ENCODE data around the gene INO80.
"Not testable (repeated sequence)": the region's sequence is repeated elsewhere in the genome, so short reads cannot be mapped to it uniquely, and the experiment has no call there.

The INO80 gene

GRCh38 chr15:41121951-41122350 lies 5.9 kb upstream of the INO80 start:
- no peak for DNase-seq

GRCh38 chr15:41116962-41117252 lies 827 bp upstream of the INO80 start:
- DNase-seq, result no peak

DNA sequence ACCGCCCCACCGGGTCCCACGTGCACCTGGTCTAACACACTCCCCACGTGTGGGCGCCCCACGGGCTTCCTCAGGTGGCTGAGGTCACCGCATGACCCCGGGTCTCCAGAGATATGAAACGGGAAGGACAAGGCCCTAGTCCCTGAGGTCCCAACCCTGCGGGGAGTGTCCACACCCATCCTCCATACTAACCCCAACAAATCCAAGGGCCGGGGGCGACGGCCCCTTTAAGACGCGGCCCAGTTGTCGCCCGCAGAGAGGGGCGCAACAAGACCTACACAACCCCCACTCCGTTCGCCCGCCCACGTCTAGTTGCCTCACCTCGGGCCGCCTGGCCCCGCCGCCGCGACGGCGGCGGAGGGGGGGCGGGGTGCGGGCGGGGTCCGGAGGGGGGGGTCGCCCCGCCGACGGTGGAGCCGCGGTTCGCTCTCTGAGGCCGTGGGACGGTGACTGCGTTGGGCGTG lies 396 bp downstream of the INO80 start:
- no peak for DNase-seq

DNA sequence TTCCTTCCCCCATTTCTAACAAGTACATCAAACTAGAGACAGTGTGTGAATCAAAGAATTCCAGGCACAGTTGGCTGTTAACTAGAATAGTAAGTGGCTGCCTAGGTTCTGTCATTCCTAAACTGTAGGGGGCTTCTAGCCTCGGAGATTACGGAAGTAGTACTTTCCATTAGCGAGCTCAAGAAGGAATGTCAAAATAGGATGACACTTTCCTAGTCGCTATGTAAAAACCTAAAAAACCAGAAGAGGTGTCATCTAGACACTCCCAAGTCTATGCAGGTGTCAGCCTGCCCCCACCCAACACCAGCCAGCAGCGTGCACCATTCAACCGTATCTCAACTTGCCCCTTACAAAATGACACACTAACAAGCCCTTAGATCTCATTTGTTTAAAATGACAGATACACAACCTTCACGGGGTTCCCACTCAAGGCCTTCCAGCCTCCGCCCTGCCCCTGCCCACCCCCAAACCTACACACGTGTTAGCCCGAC lies 874 bp downstream of the INO80 start:
- no peak for DNase-seq

DNA sequence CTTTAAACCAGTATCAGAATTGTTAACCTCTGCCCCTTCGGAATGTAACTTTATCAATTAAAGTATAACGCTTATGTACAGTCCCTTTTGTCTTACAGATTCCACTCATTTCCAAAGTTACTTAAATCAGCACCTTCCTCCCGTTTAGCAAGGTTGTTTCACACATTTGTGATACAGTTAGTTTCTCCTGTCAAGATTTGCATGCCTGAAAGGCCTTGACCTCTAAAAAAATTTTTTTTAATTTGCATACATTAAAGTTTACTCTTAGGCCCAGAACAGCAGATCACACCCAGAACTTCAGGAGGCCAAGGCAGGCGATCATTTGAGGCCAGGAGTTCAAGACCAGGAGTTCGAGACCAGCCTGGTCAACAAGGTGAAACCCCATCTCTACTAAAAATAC lies 9.1 kb downstream of the INO80 start:
- DNase-seq, result no peak

DNA sequence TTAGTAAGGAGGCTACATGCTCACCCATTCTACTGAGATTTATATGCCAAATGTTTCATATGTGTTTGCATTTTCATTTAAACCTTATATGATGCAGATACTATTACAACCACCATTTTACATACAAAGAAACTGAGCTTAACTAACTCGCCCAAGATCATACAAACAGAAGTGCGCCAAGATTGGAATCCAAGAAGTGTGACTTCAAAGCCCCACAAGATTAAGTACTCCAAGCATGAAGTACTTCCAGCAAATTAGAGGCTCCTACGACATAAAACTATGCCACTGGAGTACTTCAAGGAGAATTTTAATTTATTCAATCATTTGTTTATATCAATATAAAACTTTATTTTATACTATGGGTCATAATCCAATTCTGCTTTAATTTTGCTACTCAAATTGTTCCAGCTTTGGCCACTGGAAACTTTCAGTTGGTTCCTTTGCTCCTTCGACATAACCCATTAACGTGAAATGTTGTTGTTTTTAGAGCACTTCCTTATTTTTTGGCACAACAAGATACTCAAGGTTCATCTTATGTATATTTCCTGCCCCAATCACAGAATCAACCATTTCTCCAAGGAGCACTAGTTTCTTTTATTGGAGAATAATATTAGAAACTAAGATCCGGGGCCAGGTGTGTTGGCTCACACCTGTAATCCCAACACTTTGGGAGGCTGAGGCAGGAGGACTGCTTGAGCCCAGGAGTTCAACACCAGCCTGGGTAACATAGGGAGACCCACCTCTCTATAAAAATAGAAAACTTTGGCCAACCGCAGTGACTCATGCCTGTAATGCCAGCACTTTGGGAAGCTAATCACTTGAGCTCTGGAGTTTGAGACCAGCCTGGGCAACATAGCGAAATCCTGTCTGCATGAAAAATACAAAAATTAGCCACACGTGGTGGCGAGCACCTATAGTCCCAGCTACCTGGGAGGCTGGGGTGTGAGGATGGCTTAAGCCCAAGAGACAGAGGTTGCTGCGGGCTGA lies 10.4 kb downstream of the INO80 start:
- DNase-seq, result no peak

DNA sequence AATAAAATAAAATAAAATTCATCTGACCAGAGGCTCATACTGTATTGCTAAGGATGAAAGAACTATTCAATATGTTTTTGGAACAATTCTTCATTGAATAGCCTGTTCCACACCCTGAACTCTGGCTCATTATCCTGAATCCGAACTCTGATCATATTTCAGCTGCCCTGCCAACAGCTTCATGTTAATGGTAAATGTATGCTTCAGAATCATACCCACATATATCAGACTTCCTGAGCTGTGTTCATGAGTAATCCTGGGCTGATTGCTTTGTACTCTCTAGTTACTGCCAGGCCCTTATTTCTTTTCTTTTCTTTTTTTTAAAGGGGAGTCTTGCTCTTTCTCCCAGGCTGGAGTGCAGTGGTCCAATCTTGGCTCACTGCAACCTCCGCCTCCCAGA lies 11.8 kb downstream of the INO80 start:
- DNase-seq, result no peak

- DNase-seq, result no peak
Measured at GRCh38 chr15:41102854-41103253, 13.2 kb downstream of the INO80 start.

- DNase-seq, result no peak
Measured at GRCh38 chr15:41096178-41096577, 19.9 kb downstream of the INO80 start.

- no peak for DNase-seq
Measured at GRCh38 chr15:41085029-41085428, 31.1 kb downstream of the INO80 start.

DNA sequence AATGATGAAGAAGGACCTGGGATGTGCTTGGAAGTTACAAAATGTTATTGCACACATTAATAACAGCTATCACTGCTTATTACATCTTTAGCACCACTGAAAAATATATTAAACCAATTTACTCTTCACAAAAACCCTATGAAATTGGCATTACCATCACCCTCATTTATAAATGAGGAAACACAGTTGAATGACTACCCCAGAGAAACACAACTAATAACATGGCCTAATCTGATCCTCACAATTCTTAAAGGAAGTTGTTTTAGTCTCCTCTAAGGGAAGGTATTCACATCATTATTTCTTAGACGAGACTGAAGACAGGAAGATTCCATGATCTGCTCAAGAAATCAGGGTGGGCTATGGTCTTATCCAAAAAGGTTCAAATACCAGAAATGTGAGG lies 35.9 kb downstream of the INO80 start:
- no peak for DNase-seq

DNA sequence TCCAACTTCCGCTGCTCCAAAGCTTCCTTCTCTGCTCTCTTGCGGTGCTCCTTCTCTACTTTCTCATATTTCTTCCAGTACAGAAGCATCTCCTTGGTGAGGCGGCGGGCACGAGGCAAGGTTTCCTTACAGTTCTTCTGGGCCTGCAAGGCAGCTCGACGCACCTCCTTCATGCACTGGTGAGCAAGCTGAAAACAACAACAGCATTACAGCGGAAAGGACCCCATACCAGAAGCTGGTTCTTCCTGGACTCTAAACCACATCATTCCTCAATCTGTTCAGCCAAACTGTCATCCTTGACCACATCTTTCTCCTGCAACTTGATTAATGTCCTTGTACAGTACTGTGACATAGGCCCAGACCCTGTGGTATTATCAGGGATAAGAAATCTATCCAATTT lies 36.4 kb downstream of the INO80 start:
- no peak for DNase-seq

DNA sequence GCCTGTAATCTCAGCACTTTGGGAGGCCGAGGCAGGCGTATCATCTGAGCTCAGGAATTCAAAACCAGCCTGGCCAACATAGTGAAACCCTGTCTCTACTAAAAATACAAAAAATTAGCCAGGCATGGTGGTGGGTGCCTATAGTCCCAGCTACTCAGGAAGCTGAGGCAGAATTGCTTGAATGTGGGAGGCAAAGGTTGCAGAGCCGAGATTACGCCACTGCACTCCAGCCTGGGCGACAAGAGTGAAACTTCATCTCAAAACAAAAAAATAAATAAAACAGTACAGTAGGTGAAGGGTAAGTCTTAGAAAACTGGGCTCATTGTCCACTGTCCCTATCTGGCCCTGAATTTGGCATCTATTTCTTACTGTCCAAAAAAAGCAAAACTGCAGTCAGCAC lies 37.2 kb downstream of the INO80 start:
- DNase-seq, result not testable (repeated sequence)

DNA sequence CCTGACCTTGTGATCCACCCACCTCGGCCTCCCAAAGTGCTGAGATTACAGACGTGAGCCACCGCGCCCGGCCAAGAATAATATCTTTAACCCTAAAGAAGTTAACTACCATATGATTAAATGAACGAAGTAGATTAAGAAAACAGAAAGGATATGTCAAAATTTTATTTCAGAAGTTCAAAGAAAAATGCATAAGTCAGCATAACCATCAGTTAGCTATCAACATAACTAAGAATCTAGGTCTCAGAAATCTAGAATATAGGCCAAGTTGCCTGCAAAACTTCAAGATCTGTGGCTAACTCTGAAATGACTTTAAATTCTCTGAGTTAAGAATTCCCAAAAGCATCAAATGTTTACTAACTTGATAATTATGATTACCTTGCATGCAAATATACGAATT lies 38.0 kb downstream of the INO80 start:
- DNase-seq, result no peak

- no peak for DNase-seq
Measured at GRCh38 chr15:41073028-41073427, 43.1 kb downstream of the INO80 start.

- no peak for DNase-seq
Measured at GRCh38 chr15:41072013-41072412, 44.1 kb downstream of the INO80 start.

- no peak for DNase-seq
Measured at GRCh38 chr15:41066516-41066915, 49.6 kb downstream of the INO80 start.

DNA sequence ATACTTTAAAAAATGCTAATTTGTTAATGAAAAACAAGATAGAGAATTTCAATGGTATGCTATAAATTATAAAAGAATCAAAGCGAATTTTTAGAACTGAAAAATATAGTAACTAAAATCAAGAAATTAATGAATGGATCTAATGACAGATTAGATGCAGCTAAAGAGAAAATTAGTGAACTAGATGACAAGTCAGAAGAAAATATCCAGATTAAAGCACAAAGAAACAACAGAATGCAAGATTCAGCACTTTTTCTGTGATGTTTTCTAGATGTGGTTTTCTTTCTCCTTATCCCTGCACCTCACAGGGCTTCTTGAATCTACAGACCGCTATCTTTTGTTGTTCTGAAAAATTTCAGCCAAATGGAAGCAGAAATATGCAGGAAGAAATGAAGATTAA lies 54.4 kb downstream of the INO80 start:
- no peak for DNase-seq

- no peak for DNase-seq
Measured at GRCh38 chr15:41060505-41060904, 55.6 kb downstream of the INO80 start.

- no peak for DNase-seq
Measured at GRCh38 chr15:41056810-41057209, 59.3 kb downstream of the INO80 start.

DNA sequence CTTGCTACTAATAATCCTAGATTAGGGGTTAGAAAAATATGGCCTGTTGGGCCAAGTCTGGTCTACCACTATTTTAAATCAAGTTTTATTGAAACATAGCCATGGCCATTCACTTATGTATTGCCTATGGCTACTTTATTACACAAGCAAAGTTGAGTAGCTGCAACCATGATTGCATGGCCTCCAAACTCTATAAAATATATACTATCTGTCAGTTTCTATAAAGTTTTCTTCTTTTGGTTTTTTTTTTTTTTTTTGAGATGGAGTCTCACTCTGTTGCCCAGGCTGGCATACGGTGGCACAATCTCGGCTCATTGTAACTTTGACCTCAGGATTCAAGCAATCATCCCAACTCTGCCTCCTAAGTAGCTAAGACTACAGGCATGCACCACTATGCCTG lies 60.4 kb downstream of the INO80 start:
- DNase-seq, result no peak

- no peak for DNase-seq
Measured at GRCh38 chr15:41051139-41051538, 64.9 kb downstream of the INO80 start.

- no peak for DNase-seq
Measured at GRCh38 chr15:41048852-41049251, 67.2 kb downstream of the INO80 start.

- no peak for DNase-seq
Measured at GRCh38 chr15:41048397-41048796, 67.7 kb downstream of the INO80 start.

DNA sequence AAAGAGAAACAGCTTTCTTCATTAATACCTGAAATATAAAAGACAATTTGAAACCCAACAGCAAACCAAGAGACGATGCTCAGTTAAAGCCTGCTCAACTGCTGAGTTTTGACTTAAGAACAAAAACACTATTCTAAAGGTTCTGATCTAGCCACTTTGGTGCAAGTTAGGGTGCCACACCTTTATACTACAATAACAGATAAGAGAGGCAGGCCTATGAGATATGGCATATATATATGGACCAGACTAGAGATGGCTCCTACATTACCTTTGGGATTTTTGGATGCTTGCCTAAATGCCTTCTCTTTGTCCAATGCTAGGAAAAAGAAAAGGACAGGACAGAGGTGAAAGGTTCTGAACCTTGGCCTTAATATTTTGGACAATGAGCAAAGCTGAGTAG lies 68.6 kb downstream of the INO80 start:
- no peak for DNase-seq
